ENCODE data around the gene VPS18. TPM values are rescaled to one million over a fixed set of nuclear protein-coding genes. Genes with fewer than 3 reads are reported as not detected.
A peak's percentile ranks its signal among the peaks of the same experiment; 100 is the strongest.

VPS18 gene
- total RNA-seq, 1 experiment from 2014 or later, result 23.8 TPM

GRCh38 chr15:40906091-40906990 is 12.1 kb downstream of the VPS18 start:
- Histone ChIP-seq H3K36me3 (ENCODE audit: insufficient read depth, low read length, poor library complexity, severe bottlenecking) (peaks cover 10% of the 10 kb centered on the region), H3K27me3 (replicated peaks; ENCODE audit: insufficient read depth, low read depth, low read length, poor library complexity) (no peaks in the 10 kb centered on the region), H3K4me3 (ENCODE audit: low read depth, low read length, poor library complexity, severe bottlenecking) (peak overlapping the region; percentile 58), H3K9me3 (ENCODE audit: low read depth, low read length, poor library complexity, severe bottlenecking) (no peaks in the 10 kb centered on the region), H3K27ac (ENCODE audit: low read depth, low read length, poor library complexity, severe bottlenecking) (peak overlapping the region; percentile 57), H3K4me1 (ENCODE audit: insufficient read depth, low read length, poor library complexity, severe bottlenecking) (peaks cover 21% of the 10 kb centered on the region)
- peak; percentile 83 for DNase-seq (ENCODE audit: low spot score)
- no TSS peak for BruUV-seq (replicated peaks)
- intact Hi-C loops (cut with micrococcal nuclease; ENCODE audit: unreplicated experiment), result loop anchor here (5.0 kb wide), 1 partner anchor 426 kb away; the partner anchor contains the start of genes NUSAP1 and OIP5
- ChIA-PET POLR2A (ENCODE audit: low non-redundant PET) (interaction anchor here (0.7 kb wide), 1 partner anchor 18 kb away, joined by 8 read pairs; no protein-coding TSS in a partner anchor), CTCF (interaction anchor here (0.6 to 2.7 kb wide), 6 partner anchors 13 to 282 kb away, joined by 3 to 13 read pairs (median 6); no protein-coding TSS in a partner anchor)
- TF ChIP-seq EZH2 (IDR thresholded peaks at IDR 0.05; ENCODE audit: borderline replicate concordance, low read depth, low read length, poor library complexity, severe bottlenecking) (no peak), CTCF (conservative IDR thresholded peaks at IDR 0.05; ENCODE audit: low read depth, low read length) (peak; percentile 86)

GRCh38 chr15:40906991-40907802 is 12.9 kb downstream of the VPS18 start:
- intact Hi-C loops (cut with micrococcal nuclease; ENCODE audit: unreplicated experiment), result loop anchor here (5.0 kb wide), 1 partner anchor 425 kb away; the partner anchor contains the start of genes NUSAP1 and OIP5
- Histone ChIP-seq H3K9me3 (ENCODE audit: low read depth, low read length, poor library complexity, severe bottlenecking) (no peaks in the 10 kb centered on the region), H3K27ac (ENCODE audit: low read depth, low read length, poor library complexity, severe bottlenecking) (peak overlapping the region; percentile 57), H3K27me3 (replicated peaks; ENCODE audit: insufficient read depth, low read depth, low read length, poor library complexity) (no peaks in the 10 kb centered on the region), H3K4me3 (ENCODE audit: low read depth, low read length, poor library complexity, severe bottlenecking) (peak overlapping the region; percentile 58), H3K4me1 (ENCODE audit: insufficient read depth, low read length, poor library complexity, severe bottlenecking) (peaks cover 21% of the 10 kb centered on the region), H3K36me3 (ENCODE audit: insufficient read depth, low read length, poor library complexity, severe bottlenecking) (peaks cover 10% of the 10 kb centered on the region)
- CTCF ChIA-PET, result interaction anchor here (0.6 to 2.3 kb wide), 4 partner anchors 23 to 278 kb away, joined by 3 to 13 read pairs (median 6); partner anchors contain the start of gene CHAC1
- DNase-seq (ENCODE audit: low spot score), result peak; percentile 77
- TF ChIP-seq EZH2 (IDR thresholded peaks at IDR 0.05; ENCODE audit: borderline replicate concordance, low read depth, low read length, poor library complexity, severe bottlenecking) (no peak), CTCF (conservative IDR thresholded peaks at IDR 0.05; ENCODE audit: low read depth, low read length) (no peak)
- POLR2A ChIA-PET (ENCODE audit: low non-redundant PET), result interaction anchor here (0.7 kb wide), 1 partner anchor 17 kb away, joined by 8 read pairs; no protein-coding TSS in a partner anchor
- no TSS peak for BruUV-seq (replicated peaks)

- H3K4me1 ChIP-seq (ENCODE audit: insufficient read depth, low read length, poor library complexity, severe bottlenecking), result peaks cover 21% of the 10 kb centered on the region
- TF ChIP-seq EZH2 (IDR thresholded peaks at IDR 0.05; ENCODE audit: borderline replicate concordance, low read depth, low read length, poor library complexity, severe bottlenecking) (no peak), CTCF (conservative IDR thresholded peaks at IDR 0.05; ENCODE audit: low read depth, low read length) (no peak)
Observed at GRCh38 chr15:40908095-40908494, 13.8 kb downstream of the VPS18 start.

More at GRCh38 chr15:40908095-40908494, 13.8 kb downstream of the VPS18 start:
- peaks cover 8% of the 10 kb centered on the region for H3K36me3 ChIP-seq (ENCODE audit: insufficient read depth, low read length, poor library complexity, severe bottlenecking)
- intact Hi-C loops (cut with micrococcal nuclease; ENCODE audit: unreplicated experiment), result loop anchor here (5.0 kb wide), 1 partner anchor 424 kb away; the partner anchor contains the start of genes NUSAP1 and OIP5
- no TSS peak for BruUV-seq (replicated peaks)
- H3K27me3 ChIP-seq (replicated peaks; ENCODE audit: insufficient read depth, low read depth, low read length, poor library complexity), result no peaks in the 10 kb centered on the region
- DNase-seq (ENCODE audit: low spot score), result no peak
- ChIA-PET POLR2A (ENCODE audit: low non-redundant PET) (no interaction called here), CTCF (interaction anchor here (0.9 kb wide), 1 partner anchor 16 kb away, joined by 3 read pairs; no protein-coding TSS in a partner anchor)
- H3K27ac ChIP-seq (ENCODE audit: low read depth, low read length, poor library complexity, severe bottlenecking), result no peak overlapping the region
- H3K4me3 ChIP-seq (ENCODE audit: low read depth, low read length, poor library complexity, severe bottlenecking), result no peak overlapping the region
- H3K9me3 ChIP-seq (ENCODE audit: low read depth, low read length, poor library complexity, severe bottlenecking), result no peaks in the 10 kb centered on the region

All from A673 (cell line).